ENCODE data around the gene STARD7. TPM values are rescaled to one million over a fixed set of nuclear protein-coding genes. Genes with fewer than 3 reads are reported as not detected.

The STARD7 gene
- total RNA-seq, 4 donors from 2014 or later: 211 to 292 (median 266) TPM

DNA sequence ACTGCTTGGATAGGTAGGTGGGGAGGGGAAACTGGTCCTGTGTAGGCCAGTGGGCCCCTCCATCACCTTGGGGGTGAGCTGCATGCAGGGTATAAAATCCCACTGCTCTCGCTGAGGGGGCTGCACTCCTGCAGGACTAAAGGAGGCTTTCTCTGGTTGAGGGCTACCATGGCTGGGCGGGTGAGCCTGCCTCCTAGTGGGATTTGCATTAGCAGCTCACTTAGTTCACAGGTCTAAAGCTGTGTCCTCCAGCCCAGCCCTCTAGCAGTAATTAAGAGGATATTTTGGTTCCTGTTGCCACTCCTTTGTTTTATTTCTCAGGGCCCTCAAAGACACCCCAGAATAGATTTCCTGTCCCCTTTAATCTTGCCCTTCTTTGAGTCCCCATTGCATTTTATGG is 32.6 kb upstream of the STARD7 start:
- no peaks in the 10 kb centered on the region for H3K27me3 ChIP-seq
- intact Hi-C loops (cut with DNase I): no loop called here
- peaks cover 4 to 16% of the 10 kb centered on the region in 2 donors for H3K4me1 ChIP-seq
- no peak overlapping the region for H3K4me3 ChIP-seq (replicated peaks in 1 of 3)
- 86 to 100% methylated on average over 2 of the region's 2 CpGs for WGBS, 2 donors
- H3K27ac ChIP-seq: no peak overlapping the region
- DNase-seq: no peak
- TF ChIP-seq POLR2A (IDR thresholded peaks at IDR 0.05) (no peak), CTCF (IDR thresholded peaks at IDR 0.05) (no peak)
- H3K9me3 ChIP-seq: no peaks in the 10 kb centered on the region
- no peaks in the 10 kb centered on the region for H3K36me3 ChIP-seq

- 89 to 97% methylated on average over 6 to 9 of the region's 9 CpGs for WGBS, 2 donors
- TF ChIP-seq CTCF (IDR thresholded peaks at IDR 0.05): no peak
- no peak for TF ChIP-seq POLR2A (IDR thresholded peaks at IDR 0.05)
- no peak overlapping the region for H3K4me3 ChIP-seq (replicated peaks in 1 of 3)
- no peaks in the 10 kb centered on the region for H3K36me3 ChIP-seq
- intact Hi-C loops (cut with DNase I): no loop called here
- H3K9me3 ChIP-seq: no peaks in the 10 kb centered on the region
- no peaks in the 10 kb centered on the region for H3K27me3 ChIP-seq
- DNase-seq: no peak
- no peak overlapping the region for H3K27ac ChIP-seq
- peaks cover 0 to 9% of the 10 kb centered on the region in 2 donors for H3K4me1 ChIP-seq
These were observed 31.9 kb upstream of the STARD7 start for GRCh38 chr2:96240341-96241038.

DNA sequence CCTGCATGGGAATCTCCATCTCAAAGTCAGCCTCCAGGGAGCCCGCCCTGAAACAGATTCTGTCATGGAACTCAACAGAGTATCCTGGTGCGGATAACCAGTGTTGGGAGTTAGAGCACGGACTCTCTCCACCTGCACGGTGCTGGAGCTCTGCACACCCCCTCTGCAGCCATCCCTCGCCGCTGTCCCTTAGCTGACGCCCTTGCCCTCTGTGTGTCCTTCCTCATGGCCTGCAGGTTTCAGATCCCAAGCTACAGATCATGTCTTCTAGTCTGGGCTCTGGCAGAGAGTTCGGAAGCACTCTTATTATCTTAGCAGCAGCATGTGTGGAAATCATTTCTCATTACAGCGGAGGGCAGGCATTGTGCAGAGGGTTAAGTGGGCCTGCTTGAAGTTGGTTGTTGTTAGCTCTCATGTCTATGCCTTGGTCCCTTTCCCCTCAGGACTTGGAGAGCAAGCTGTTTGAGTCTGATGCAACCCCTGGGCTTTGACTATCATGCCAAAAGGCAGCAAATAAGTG is 31.2 kb upstream of the STARD7 start:
- Histone ChIP-seq H3K36me3 (no peaks in the 10 kb centered on the region), H3K27ac (no peak overlapping the region), H3K4me1 (peaks cover 0 to 8% of the 10 kb centered on the region in 2 donors), H3K4me3 (replicated peaks in 1 of 3) (no peak overlapping the region), H3K27me3 (no peaks in the 10 kb centered on the region), H3K9me3 (no peaks in the 10 kb centered on the region)
- intact Hi-C loops (cut with DNase I): no loop called here
- WGBS, 2 donors: 93 to 95% methylated on average over 9 of the region's 9 CpGs
- DNase-seq: no peak
- TF ChIP-seq POLR2A (IDR thresholded peaks at IDR 0.05) (no peak), CTCF (IDR thresholded peaks at IDR 0.05) (no peak)

DNA sequence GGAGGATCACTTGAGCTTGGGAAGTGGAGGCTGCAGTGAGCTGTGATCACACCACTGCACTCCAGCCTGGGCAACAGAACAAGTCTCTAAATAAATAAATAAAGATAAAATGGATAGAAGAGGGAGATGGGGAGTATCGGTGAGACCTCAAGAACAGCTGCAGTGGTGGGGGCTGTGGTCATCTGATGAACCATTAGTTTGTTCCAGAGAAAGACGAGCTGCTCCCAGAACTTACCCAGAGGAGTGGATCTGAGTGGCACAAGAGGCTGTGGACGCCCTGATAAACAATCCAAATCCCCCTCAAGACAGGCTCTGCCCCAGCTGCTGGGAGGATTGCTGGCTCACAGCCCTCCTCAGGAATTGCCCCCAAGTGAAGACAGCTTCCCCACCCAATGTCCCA is 30.5 kb upstream of the STARD7 start:
- no peak overlapping the region for H3K4me3 ChIP-seq (replicated peaks in 1 of 3)
- H3K36me3 ChIP-seq: no peaks in the 10 kb centered on the region
- no peak for DNase-seq
- H3K4me1 ChIP-seq: peaks cover 0 to 8% of the 10 kb centered on the region in 2 donors
- H3K9me3 ChIP-seq: no peaks in the 10 kb centered on the region
- intact Hi-C loops (cut with DNase I): no loop called here
- TF ChIP-seq POLR2A (IDR thresholded peaks at IDR 0.05) (no peak), CTCF (IDR thresholded peaks at IDR 0.05) (no peak)
- H3K27ac ChIP-seq: no peak overlapping the region
- H3K27me3 ChIP-seq: no peaks in the 10 kb centered on the region
- WGBS, 2 donors: 78 to 91% methylated on average over 3 of the region's 3 CpGs

- 97% methylated on average over 3 of the region's 3 CpGs for WGBS, 2 donors
These were observed 29.6 kb upstream of the STARD7 start for GRCh38 chr2:96238266-96238665.

More at GRCh38 chr2:96238266-96238665, 29.6 kb upstream of the STARD7 start:
- no peak overlapping the region for H3K4me3 ChIP-seq (replicated peaks in 1 of 3)
- no peaks in the 10 kb centered on the region for H3K9me3 ChIP-seq
- TF ChIP-seq POLR2A (IDR thresholded peaks at IDR 0.05): no peak
- no peak for TF ChIP-seq CTCF (IDR thresholded peaks at IDR 0.05)
- no peak overlapping the region for H3K27ac ChIP-seq
- intact Hi-C loops (cut with DNase I): no loop called here
- no peak for DNase-seq
- no peaks in the 10 kb centered on the region for H3K36me3 ChIP-seq
- H3K4me1 ChIP-seq: peaks cover 0 to 8% of the 10 kb centered on the region in 2 donors
- H3K27me3 ChIP-seq: no peaks in the 10 kb centered on the region

All from thyroid gland (tissue), 4 donors.